Measurements from ENCODE around the gene AKR1C2. TPM values are rescaled to one million over a fixed set of nuclear protein-coding genes. Genes with fewer than 3 reads are reported as not detected.

Gene AKR1C2
- total and polyA plus RNA-seq, 10 of the 15 experiments (the other 5 are each of a cell fraction or from before 2014, with no cell fraction given): 0.31 to 0.44 (median 0.36) TPM; not detected in 7

DNA sequence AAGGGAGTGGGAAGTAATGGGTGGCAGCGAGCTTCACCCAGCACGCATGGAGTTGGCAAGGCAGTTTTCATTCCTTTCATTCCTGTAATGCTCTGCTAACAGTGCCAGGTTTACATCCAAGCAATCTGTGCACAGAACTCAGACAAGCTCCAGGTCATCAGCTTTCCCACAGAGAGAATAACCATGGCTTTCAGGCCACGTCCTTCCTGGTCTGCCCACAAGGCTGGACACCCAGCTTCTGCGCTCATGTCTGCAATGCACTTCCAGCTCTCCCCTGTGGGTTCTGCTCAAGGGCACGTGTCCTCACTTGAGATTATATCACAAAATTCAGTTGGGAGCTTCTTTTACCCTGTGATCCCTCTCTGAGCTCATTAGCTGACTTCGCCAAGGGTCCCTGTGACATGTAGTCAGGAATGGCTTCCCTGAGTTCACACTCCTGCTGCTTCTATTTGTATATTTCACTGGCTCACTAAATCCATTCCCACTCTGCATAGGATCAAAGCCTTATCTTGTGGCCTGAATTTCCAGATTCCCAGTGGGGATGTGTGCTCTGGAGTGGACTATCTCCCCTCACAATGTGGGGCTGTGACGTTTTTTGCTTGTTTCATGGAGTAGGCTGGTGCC is 18.6 kb downstream of the AKR1C2 start:
- CTCF ChIA-PET: interaction anchor here (3.8 kb wide), 1 partner anchor 135 kb away, joined by 13 read pairs; no protein-coding TSS in a partner anchor
- no peak for DNase-seq (ENCODE audit: low read depth, low spot score)
- TF ChIP-seq SMAD5 (IDR thresholded peaks at IDR 0.05; ENCODE audit: low read depth): no peak
- TF ChIP-seq, protein P1, sequence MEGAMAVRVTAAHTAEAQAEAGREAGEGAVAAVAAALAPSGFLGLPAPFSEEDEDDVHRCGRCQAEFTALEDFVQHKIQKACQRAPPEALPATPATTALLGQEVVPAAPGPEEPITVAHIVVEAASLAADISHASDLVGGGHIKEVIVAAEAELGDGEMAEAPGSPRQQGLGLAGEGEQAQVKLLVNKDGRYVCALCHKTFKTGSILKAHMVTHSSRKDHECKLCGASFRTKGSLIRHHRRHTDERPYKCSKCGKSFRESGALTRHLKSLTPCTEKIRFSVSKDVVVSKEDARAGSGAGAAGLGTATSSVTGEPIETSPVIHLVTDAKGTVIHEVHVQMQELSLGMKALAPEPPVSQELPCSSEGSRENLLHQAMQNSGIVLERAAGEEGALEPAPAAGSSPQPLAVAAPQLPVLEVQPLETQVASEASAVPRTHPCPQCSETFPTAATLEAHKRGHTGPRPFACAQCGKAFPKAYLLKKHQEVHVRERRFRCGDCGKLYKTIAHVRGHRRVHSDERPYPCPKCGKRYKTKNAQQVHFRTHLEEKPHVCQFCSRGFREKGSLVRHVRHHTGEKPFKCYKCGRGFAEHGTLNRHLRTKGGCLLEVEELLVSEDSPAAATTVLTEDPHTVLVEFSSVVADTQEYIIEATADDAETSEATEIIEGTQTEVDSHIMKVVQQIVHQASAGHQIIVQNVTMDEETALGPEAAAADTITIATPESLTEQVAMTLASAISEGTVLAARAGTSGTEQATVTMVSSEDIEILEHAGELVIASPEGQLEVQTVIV (IDR thresholded peaks at IDR 0.05; ENCODE audit: borderline replicate concordance, partially characterized antibody): no peak
- TF ChIP-seq TAF1 (IDR thresholded peaks at IDR 0.05; ENCODE audit: borderline replicate concordance, low read depth, low read length): no peak
- TF ChIP-seq, protein P2, sequence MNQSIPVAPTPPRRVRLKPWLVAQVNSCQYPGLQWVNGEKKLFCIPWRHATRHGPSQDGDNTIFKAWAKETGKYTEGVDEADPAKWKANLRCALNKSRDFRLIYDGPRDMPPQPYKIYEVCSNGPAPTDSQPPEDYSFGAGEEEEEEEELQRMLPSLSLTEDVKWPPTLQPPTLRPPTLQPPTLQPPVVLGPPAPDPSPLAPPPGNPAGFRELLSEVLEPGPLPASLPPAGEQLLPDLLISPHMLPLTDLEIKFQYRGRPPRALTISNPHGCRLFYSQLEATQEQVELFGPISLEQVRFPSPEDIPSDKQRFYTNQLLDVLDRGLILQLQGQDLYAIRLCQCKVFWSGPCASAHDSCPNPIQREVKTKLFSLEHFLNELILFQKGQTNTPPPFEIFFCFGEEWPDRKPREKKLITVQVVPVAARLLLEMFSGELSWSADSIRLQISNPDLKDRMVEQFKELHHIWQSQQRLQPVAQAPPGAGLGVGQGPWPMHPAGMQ (IDR thresholded peaks at IDR 0.05; ENCODE audit: borderline replicate concordance): no peak
- no peak for TF ChIP-seq HDGF (IDR thresholded peaks at IDR 0.05)
- TF ChIP-seq PML (IDR thresholded peaks at IDR 0.05; ENCODE audit: low read length): no peak
- TF ChIP-seq, protein P3, sequence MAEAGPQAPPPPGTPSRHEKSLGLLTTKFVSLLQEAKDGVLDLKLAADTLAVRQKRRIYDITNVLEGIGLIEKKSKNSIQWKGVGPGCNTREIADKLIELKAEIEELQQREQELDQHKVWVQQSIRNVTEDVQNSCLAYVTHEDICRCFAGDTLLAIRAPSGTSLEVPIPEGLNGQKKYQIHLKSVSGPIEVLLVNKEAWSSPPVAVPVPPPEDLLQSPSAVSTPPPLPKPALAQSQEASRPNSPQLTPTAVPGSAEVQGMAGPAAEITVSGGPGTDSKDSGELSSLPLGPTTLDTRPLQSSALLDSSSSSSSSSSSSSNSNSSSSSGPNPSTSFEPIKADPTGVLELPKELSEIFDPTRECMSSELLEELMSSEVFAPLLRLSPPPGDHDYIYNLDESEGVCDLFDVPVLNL (IDR thresholded peaks at IDR 0.05; ENCODE audit: low read depth, low read length): no peak
- no peak for TF ChIP-seq CHD1 (IDR thresholded peaks at IDR 0.05; ENCODE audit: low read depth, low read length)
- TF ChIP-seq SREBF2 (IDR thresholded peaks at IDR 0.05; ENCODE audit: low read length): no peak
- TF ChIP-seq CREM (IDR thresholded peaks at IDR 0.05; ENCODE audit: low read depth): no peak
- Histone ChIP-seq H3K4me3 (no peak overlapping the region), H3K79me2 (ENCODE audit: control insufficient read depth, insufficient read depth, low read length) (no peaks in the 10 kb centered on the region), H3K36me3 (ENCODE audit: control insufficient read depth in 2 of 2, insufficient read depth in 2 of 2, low read length in 1 of 2) (no peaks in the 10 kb centered on the region), H3K4me2 (ENCODE audit: control insufficient read depth, insufficient read depth) (no peak overlapping the region), H3K27ac (ENCODE audit: control insufficient read depth, insufficient read depth) (no peak overlapping the region), H3K9me3 (replicated peaks; ENCODE audit: control insufficient read depth, insufficient read depth, low read length) (no peaks in the 10 kb centered on the region), H4K20me1 (ENCODE audit: control insufficient read depth, insufficient read depth) (no peaks in the 10 kb centered on the region), H3K27me3 (replicated peaks in 1 of 2; ENCODE audit: control insufficient read depth in 2 of 2, insufficient read depth in 2 of 2, low read length in 1 of 2) (no peaks in the 10 kb centered on the region), H3K4me1 (ENCODE audit: control insufficient read depth, insufficient read depth, low read length) (no peaks in the 10 kb centered on the region), H3K9ac (ENCODE audit: control insufficient read depth, insufficient read depth, low read length) (no peak overlapping the region), H2AFZ (ENCODE audit: control insufficient read depth, low read depth, low read length) (no peak overlapping the region)
- FAIRE-seq: no peak
- no peak for ATAC-seq
- 17% methylated on average over 7 of the region's 7 CpGs for WGBS (ENCODE audit: insufficient coverage, insufficient replicate concordance, low lambda C conversion rate, missing lambda C conversion rate)
- POLR2A ChIA-PET: no interaction called here
- RAD21 ChIA-PET (ENCODE audit: unreplicated experiment): no interaction called here
- intact Hi-C loops (cut with micrococcal nuclease; ENCODE audit: unreplicated experiment) (loop anchor here (5.0 kb wide), 1 partner anchor 138 kb away; no protein-coding TSS in a partner anchor), in situ Hi-C loops (cut with MboI) (no loop called here)
- no TSS peak for BruUV-seq (replicated peaks)
- SMC1A ChIA-PET (ENCODE audit: uncharacterized antibody, unreplicated experiment): no interaction called here

All from GM12878 (cell line).